Suprapubic skin (tissue), 4 donors: ENCODE data around the gene PEMT.
"Not testable (repeated sequence)": the region's sequence is repeated elsewhere in the genome, so short reads cannot be mapped to it uniquely, and the experiment has no call there.

ENCODE experiments used
- CTCF ChIP-seq, 2 donors: fragments of 200-600 bp in 1 of 2; fragments of 450-650 bp in 1 of 2; sonication (generic) in 1 of 2; IDR thresholded peaks; one replicate each; pipeline ENCODE4 v1.5.1; 2016 to 2019; ENCODE audit warnings: antibody characterized with exemption in 2 of 2, mild to moderate bottlenecking in 1 of 2, moderate library complexity in 1 of 2
- EP300 ChIP-seq: sonication (generic); formaldehyde crosslinking; IDR thresholded peaks from one replicate; pipeline ENCODE4 v1.6.1; 2017; ENCODE audit warnings: antibody characterized with exemption
- POLR2A ChIP-seq, 2 donors: fragments of 450-650 bp; IDR thresholded peaks; one replicate each; pipeline ENCODE4 v1.6.1; 2017; ENCODE audit warnings: antibody characterized with exemption in 2 of 2, mild to moderate bottlenecking in 2 of 2, moderate library complexity in 2 of 2
- POLR2AphosphoS5 ChIP-seq, 3 donors: sonication (generic); formaldehyde crosslinking; IDR thresholded peaks; one replicate each; pipeline ENCODE4 v1.6.1; 2017; ENCODE audit warnings: antibody characterized with exemption in 3 of 3

GRCh38 chr17:17632690-17633089, 41.2 kb upstream of the PEMT start:
- TF ChIP-seq CTCF (IDR thresholded peaks at IDR 0.05); POLR2A (IDR thresholded peaks at IDR 0.05); POLR2AphosphoS5 (IDR thresholded peaks at IDR 0.05); EP300: not testable (repeated sequence)
